CD14-positive monocyte (primary cell): ENCODE measurements around the gene PRM3. TPM values are rescaled to one million over a fixed set of nuclear protein-coding genes. Genes with fewer than 3 reads are reported as not detected.

Experiments
- DNase-seq, 3 donors: peaks; one replicate each; pipeline ENCODE4 v3.0.0-alpha.2; 2011 to 2022
- H2AFZ ChIP-seq: 2 replicates; pipeline ENCODE4 v1.6.0; 2012; ENCODE audit warnings: mild to moderate bottlenecking, low read depth, low read length, inconsistent platforms; ENCODE audit not compliant: insufficient read depth, poor library complexity, severe bottlenecking
- H3K27ac ChIP-seq, 2 donors: 1 replicate in 1 of 2; 2 replicates in 1 of 2; pipeline ENCODE4 v1.5.1; 2012 to 2013; ENCODE audit warnings: low read length in 2 of 2, control low read depth in 1 of 2, inconsistent platforms in 1 of 2, low read depth in 1 of 2, mild to moderate bottlenecking in 1 of 2
- H3K27me3 ChIP-seq, 2 donors: one replicate each; pipeline versions ENCODE4 v1.6.0 to v1.6.1; 2011 to 2013; ENCODE audit warnings: low read length in 2 of 2; ENCODE audit not compliant: control insufficient read depth in 2 of 2, insufficient read depth in 2 of 2
- H3K36me3 ChIP-seq, 2 donors: replicated peaks in 1 of 2; 1 replicate in 1 of 2; 2 replicates in 1 of 2; pipeline versions ENCODE4 v1.5.1 to v1.6.1; 2012 to 2013; ENCODE audit warnings: low read length in 2 of 2, control low read depth in 1 of 2, inconsistent platforms in 1 of 2, mild to moderate bottlenecking in 1 of 2; ENCODE audit not compliant: insufficient read depth in 2 of 2, control insufficient read depth in 1 of 2
- H3K4me1 ChIP-seq, 2 donors: 1 replicate in 1 of 2; 2 replicates in 1 of 2; pipeline versions ENCODE4 v1.5.1 to v1.6.1; 2012 to 2013; ENCODE audit warnings: low read length in 2 of 2, control low read depth in 1 of 2, inconsistent platforms in 1 of 2, mild to moderate bottlenecking in 1 of 2, moderate library complexity in 1 of 2; ENCODE audit not compliant: insufficient read depth in 2 of 2, control insufficient read depth in 1 of 2
- H3K4me2 ChIP-seq: replicated peaks from 2 replicates; pipeline ENCODE3; 2012; ENCODE audit warnings: low read length, moderate library complexity, mild to moderate bottlenecking; ENCODE audit not compliant: poor library complexity, severe bottlenecking; ENCODE audit errors: extremely low read depth
- H3K4me3 ChIP-seq, 3 experiments: fragments of 200-600 bp in 1 of 3; sonication (generic) in 1 of 3; replicated peaks in 1 of 3; 1 replicate in 2 of 3; 2 replicates in 1 of 3; pipeline ENCODE4 v1.5.1; 2011 to 2013; ENCODE audit warnings: low read length in 3 of 3, mild to moderate bottlenecking in 3 of 3, control low read depth in 2 of 3, low read depth in 2 of 3, inconsistent platforms in 1 of 3, moderate library complexity in 1 of 3
- H3K79me2 ChIP-seq: 2 replicates; pipeline ENCODE4 v1.6.0; 2012; ENCODE audit warnings: mild to moderate bottlenecking, control low read depth, inconsistent platforms, low read length, moderate library complexity; ENCODE audit not compliant: insufficient read depth
- H3K9ac ChIP-seq: 2 replicates; pipeline ENCODE4 v1.6.0; 2017; ENCODE audit warnings: low read length, mild to moderate bottlenecking; ENCODE audit not compliant: insufficient read depth, poor library complexity, severe bottlenecking
- H3K9me3 ChIP-seq, 2 donors: replicated peaks in 1 of 2; 1 replicate in 1 of 2; 2 replicates in 1 of 2; pipeline versions ENCODE4 v1.5.1 to v1.6.1; 2012 to 2013; ENCODE audit warnings: low read length in 2 of 2, control low read depth in 1 of 2; ENCODE audit not compliant: control insufficient read depth in 1 of 2, insufficient read depth in 1 of 2
- H4K20me1 ChIP-seq: 2 replicates; pipeline ENCODE4 v1.6.0; 2012; ENCODE audit warnings: mild to moderate bottlenecking, low read length, control low read depth, moderate library complexity; ENCODE audit not compliant: insufficient read depth
- H3K27ac Mint-ChIP-seq, 7 donors: one replicate each; pipeline ENCODE4 v1.8.0; 2020; ENCODE audit warnings: mild to moderate bottlenecking in 7 of 7, mixed read lengths in 7 of 7, moderate library complexity in 6 of 7, inconsistent platforms in 2 of 7
- H3K27me3 Mint-ChIP-seq, 3 donors: one replicate each; pipeline ENCODE4 v1.8.0; 2021 to 2022; ENCODE audit warnings: low read depth in 3 of 3, mild to moderate bottlenecking in 3 of 3, mixed read lengths in 3 of 3, moderate library complexity in 3 of 3, inconsistent platforms in 1 of 3
- H3K36me3 Mint-ChIP-seq, 2 donors: one replicate each; pipeline ENCODE4 v1.8.0; 2020; ENCODE audit warnings: mixed read lengths in 2 of 2, inconsistent platforms in 1 of 2, mild to moderate bottlenecking in 1 of 2
- H3K4me1 Mint-ChIP-seq: one replicate; pipeline ENCODE4 v1.8.0; 2020; ENCODE audit warnings: mild to moderate bottlenecking, mixed read lengths
- H3K4me3 Mint-ChIP-seq, 2 donors: one replicate each; pipeline ENCODE4 v1.8.0; 2020; ENCODE audit warnings: mild to moderate bottlenecking in 2 of 2, mixed read lengths in 2 of 2, moderate library complexity in 1 of 2
- H3K9me3 Mint-ChIP-seq, 7 donors: one replicate each; pipeline ENCODE4 v1.8.0; 2020 to 2022; ENCODE audit warnings: mixed read lengths in 7 of 7, mild to moderate bottlenecking in 6 of 7, moderate library complexity in 6 of 7, inconsistent platforms in 2 of 7
- WGBS: methylation state at CpG from one replicate; pipeline ENCODE4 v1.1.5; 2013; ENCODE audit warnings: missing lambda C conversion rate; ENCODE audit not compliant: insufficient coverage; 5-methylcytosine and 5-hydroxymethylcytosine counted together
- intact Hi-C, 2 donors: fragments of 100-400 bp; cut with micrococcal nuclease; formaldehyde crosslinking; loops; one replicate each; pipeline versions ENCODE4 v1.15.0 to v1.15.1; 2023
- polyA plus RNA-seq, 3 donors: library from polyadenylated mRNA; depleted of rRNA in 1 of 3; unstranded in 2 of 3; stranded (reverse) in 1 of 3; fragments of 300-500 nt in 2 of 3; fragments of >200 nt in 1 of 3; fragmentation: Illumina TruSeq in 2 of 3; gene quantifications; 1 replicate in 2 of 3; 2 replicates in 1 of 3; pipeline ENCODE4 v1.2.3, GENCODE V29; 2012 to 2021
- TF ChIP-seq, protein P1 (sequence below): fragments of 200-600 bp; IDR thresholded peaks from one replicate; pipeline ENCODE4 v1.8.0; 2022; ENCODE audit warnings: antibody characterized with exemption, mild to moderate bottlenecking

The PRM3 gene
- polyA plus RNA-seq, 3 donors = not detected

DNA sequence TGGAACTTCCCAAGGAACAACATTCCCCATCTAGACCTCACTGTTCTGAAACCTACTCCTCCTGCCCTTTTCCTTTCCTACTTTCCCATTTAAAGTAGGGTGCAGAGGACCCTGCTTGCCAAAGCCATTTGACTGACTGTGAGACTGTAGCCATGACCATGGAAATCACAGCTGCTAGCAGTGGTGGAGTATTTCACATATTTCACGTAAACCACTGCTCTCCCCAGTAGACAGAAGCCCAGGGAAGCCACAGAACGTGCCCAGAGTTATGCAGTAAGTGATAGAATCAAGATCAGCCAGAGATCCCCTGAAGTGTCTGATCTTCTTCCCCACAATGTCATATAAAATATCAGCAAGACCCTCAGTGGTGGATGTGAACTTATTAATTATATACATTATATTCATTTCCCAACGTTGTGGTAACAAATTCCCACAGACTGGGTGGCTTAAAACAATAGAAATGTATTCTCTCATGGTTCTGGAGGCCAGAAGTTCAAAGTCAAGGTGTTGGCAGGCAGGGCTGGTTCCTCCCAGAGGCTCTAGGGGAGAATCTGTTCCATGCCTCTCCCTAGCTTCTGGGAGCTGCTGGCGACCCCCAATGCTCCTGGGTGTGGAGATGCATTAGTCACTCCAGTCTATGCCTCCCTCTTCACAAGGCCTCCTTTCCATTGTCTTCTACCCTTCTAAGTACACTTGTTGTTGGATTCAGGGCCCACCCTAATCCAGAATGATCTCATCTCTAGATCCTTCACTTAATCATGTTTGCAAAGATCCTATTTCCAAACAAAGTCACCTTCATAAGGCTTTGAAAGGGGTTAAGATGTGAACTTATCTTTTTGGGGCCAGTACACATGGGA is 28.4 kb upstream of the PRM3 start:
- no peak overlapping the region for H2AFZ ChIP-seq
- no peak overlapping the region for H3K4me2 ChIP-seq
- intact Hi-C loops = no loop called here
- H3K9me3 ChIP-seq = no peaks in the 10 kb centered on the region
- H3K9ac ChIP-seq = no peak overlapping the region
- H3K79me2 ChIP-seq = no peaks in the 10 kb centered on the region
- no peaks in the 10 kb centered on the region for H3K36me3 ChIP-seq
- no peak overlapping the region for H3K27ac Mint-ChIP-seq
- no peak overlapping the region for H3K27ac ChIP-seq
- no peak for DNase-seq
- no peaks in the 10 kb centered on the region for H3K36me3 Mint-ChIP-seq
- H3K9me3 Mint-ChIP-seq = peaks cover 0 to 2% (median 0%) of the 10 kb centered on the region in 7 donors
- no peak overlapping the region for H3K4me3 Mint-ChIP-seq
- no peak overlapping the region for H3K4me3 ChIP-seq
- peaks cover 5 to 30% (median 29%) of the 10 kb centered on the region in 3 donors for H3K27me3 Mint-ChIP-seq
- H3K4me1 Mint-ChIP-seq = peaks cover 37% of the 10 kb centered on the region
- H4K20me1 ChIP-seq = no peaks in the 10 kb centered on the region
- peaks cover 31 to 36% of the 10 kb centered on the region in 2 donors for H3K4me1 ChIP-seq
- TF ChIP-seq, protein P1, sequence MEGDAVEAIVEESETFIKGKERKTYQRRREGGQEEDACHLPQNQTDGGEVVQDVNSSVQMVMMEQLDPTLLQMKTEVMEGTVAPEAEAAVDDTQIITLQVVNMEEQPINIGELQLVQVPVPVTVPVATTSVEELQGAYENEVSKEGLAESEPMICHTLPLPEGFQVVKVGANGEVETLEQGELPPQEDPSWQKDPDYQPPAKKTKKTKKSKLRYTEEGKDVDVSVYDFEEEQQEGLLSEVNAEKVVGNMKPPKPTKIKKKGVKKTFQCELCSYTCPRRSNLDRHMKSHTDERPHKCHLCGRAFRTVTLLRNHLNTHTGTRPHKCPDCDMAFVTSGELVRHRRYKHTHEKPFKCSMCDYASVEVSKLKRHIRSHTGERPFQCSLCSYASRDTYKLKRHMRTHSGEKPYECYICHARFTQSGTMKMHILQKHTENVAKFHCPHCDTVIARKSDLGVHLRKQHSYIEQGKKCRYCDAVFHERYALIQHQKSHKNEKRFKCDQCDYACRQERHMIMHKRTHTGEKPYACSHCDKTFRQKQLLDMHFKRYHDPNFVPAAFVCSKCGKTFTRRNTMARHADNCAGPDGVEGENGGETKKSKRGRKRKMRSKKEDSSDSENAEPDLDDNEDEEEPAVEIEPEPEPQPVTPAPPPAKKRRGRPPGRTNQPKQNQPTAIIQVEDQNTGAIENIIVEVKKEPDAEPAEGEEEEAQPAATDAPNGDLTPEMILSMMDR = no peak
- peaks cover 0 to 5% of the 10 kb centered on the region in 2 donors for H3K27me3 ChIP-seq
- no CpG with 5 or more reads among the region's 4 CpGs for WGBS

DNA sequence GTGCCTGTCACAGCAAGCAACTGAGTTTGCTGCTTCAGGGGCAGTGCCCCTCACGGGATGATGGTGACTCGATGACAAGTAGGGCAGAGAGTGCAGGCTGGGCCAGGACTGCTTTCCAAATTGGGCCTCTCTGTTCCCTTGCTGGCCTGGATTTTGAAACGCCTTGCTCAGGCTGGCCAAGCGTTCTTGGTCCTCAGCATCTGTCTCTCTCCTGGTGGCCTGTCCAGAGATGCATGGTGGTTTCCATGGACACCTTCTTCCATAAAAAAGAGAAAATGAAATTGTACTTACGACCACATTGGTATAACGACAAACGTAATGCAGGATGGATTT is 27.1 kb upstream of the PRM3 start:
- no peak overlapping the region for H3K4me3 ChIP-seq
- no peak overlapping the region for H3K4me2 ChIP-seq
- H4K20me1 ChIP-seq = no peaks in the 10 kb centered on the region
- H3K9me3 Mint-ChIP-seq = peaks cover 0 to 2% (median 0%) of the 10 kb centered on the region in 7 donors
- H3K27me3 Mint-ChIP-seq = peaks cover 11 to 34% (median 29%) of the 10 kb centered on the region in 3 donors
- 95% methylated on average over 5 of the region's 7 CpGs for WGBS
- peaks cover 0 to 6% of the 10 kb centered on the region in 2 donors for H3K27me3 ChIP-seq
- TF ChIP-seq, protein P1 = no peak
- H3K36me3 Mint-ChIP-seq = no peaks in the 10 kb centered on the region
- no peaks in the 10 kb centered on the region for H3K36me3 ChIP-seq
- H3K9ac ChIP-seq = no peak overlapping the region
- no peaks in the 10 kb centered on the region for H3K9me3 ChIP-seq
- H2AFZ ChIP-seq = no peak overlapping the region
- no peak overlapping the region for H3K27ac Mint-ChIP-seq
- H3K79me2 ChIP-seq = no peaks in the 10 kb centered on the region
- H3K27ac ChIP-seq = no peak overlapping the region
- intact Hi-C loops = no loop called here
- H3K4me1 Mint-ChIP-seq = peaks cover 29% of the 10 kb centered on the region
- H3K4me3 Mint-ChIP-seq = no peak overlapping the region
- no peak for DNase-seq
- peaks cover 21 to 25% of the 10 kb centered on the region in 2 donors for H3K4me1 ChIP-seq
